Nephron (organoid): ENCODE measurements around the gene BRD4.

Experiments used
- H3K27ac Mint-ChIP-seq, 3 experiments: 2 replicates each; pipeline ENCODE4 v1.8.0; 2020; ENCODE audit warnings: mixed read lengths in 3 of 3, mild to moderate bottlenecking in 2 of 3, moderate library complexity in 1 of 3
- H3K27me3 Mint-ChIP-seq: 2 replicates; pipeline ENCODE4 v1.8.0; 2021; ENCODE audit warnings: low read depth, mild to moderate bottlenecking, moderate library complexity, mixed read lengths
- H3K36me3 Mint-ChIP-seq: 2 replicates; pipeline ENCODE4 v1.8.0; 2020; ENCODE audit warnings: low read depth, mixed read lengths
- H3K4me1 Mint-ChIP-seq: 2 replicates; pipeline ENCODE4 v1.8.0; 2020; ENCODE audit warnings: mixed read lengths
- H3K4me3 Mint-ChIP-seq, 3 experiments: 2 replicates each; pipeline ENCODE4 v1.8.0; 2020; ENCODE audit warnings: mild to moderate bottlenecking in 3 of 3, mixed read lengths in 3 of 3, moderate library complexity in 2 of 3
- H3K9me3 Mint-ChIP-seq: 2 replicates; pipeline ENCODE4 v1.8.0; 2020; ENCODE audit warnings: mixed read lengths
- TF ChIP-seq, protein P1 (sequence below), 3 experiments: fragments of 200-600 bp; sonication (generic); IDR thresholded peaks; one replicate each; pipeline ENCODE4 v1.5.0; 2021; ENCODE audit warnings: antibody characterized with exemption in 3 of 3; ENCODE audit not compliant: unreplicated experiment in 3 of 3

BRD4 gene

DNA sequence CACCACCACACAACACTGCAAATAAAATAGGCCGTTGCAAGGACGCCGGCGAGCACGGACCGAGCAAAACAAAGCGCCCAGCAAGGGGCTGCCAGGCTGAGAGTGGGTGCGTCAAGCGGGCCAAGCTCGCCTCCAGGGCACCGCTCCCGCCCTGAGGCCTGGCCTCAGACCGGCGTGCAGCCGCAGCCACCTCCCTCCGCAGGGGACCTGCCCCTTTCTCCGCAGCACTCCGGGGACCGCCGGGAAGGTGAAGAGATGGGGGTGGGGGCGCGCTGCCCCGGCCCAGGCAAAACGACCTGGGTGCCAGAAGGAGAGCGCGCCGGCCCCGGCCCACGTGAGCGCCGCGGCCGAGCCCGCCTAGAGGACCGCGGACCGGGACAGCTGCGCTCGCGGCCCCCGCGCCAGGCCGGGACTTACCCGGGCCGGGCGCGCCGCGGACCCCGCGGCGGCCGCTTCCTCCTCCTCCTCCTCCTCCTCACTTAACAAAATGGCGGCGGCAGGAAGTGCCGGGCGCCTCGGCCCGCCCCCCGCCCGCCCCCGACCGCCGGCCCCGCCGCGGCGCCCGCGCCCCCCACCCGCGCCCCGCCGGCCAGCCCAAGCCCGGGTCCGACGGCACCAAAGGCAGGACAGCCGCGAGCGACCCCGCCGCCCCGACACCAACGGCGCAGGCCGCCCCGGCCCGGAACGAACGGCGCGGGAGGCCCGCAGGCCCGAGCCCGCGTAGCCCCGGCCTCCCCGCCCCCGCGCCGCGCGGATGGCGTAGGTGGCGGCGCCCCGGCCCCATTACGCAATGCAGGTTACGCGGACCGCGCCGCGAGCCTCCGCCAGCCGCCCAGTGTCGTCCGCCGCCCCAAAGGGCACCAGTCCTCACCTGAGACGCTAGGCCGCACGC lies 674 bp downstream of the BRD4 start:
- H3K4me1 Mint-ChIP-seq: peaks cover 45% of the 10 kb centered on the region
- H3K36me3 Mint-ChIP-seq: peaks cover 9% of the 10 kb centered on the region
- peak overlapping the region; percentile 95 to 97 (median 95) for H3K27ac Mint-ChIP-seq
- no peaks in the 10 kb centered on the region for H3K27me3 Mint-ChIP-seq
- no peaks in the 10 kb centered on the region for H3K9me3 Mint-ChIP-seq
- H3K4me3 Mint-ChIP-seq: peak overlapping the region; percentile 96 to 100 (median 97)
- TF ChIP-seq, protein P1, sequence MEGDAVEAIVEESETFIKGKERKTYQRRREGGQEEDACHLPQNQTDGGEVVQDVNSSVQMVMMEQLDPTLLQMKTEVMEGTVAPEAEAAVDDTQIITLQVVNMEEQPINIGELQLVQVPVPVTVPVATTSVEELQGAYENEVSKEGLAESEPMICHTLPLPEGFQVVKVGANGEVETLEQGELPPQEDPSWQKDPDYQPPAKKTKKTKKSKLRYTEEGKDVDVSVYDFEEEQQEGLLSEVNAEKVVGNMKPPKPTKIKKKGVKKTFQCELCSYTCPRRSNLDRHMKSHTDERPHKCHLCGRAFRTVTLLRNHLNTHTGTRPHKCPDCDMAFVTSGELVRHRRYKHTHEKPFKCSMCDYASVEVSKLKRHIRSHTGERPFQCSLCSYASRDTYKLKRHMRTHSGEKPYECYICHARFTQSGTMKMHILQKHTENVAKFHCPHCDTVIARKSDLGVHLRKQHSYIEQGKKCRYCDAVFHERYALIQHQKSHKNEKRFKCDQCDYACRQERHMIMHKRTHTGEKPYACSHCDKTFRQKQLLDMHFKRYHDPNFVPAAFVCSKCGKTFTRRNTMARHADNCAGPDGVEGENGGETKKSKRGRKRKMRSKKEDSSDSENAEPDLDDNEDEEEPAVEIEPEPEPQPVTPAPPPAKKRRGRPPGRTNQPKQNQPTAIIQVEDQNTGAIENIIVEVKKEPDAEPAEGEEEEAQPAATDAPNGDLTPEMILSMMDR (IDR thresholded peaks at IDR 0.05; ENCODE audit: unreplicated experiment in 3 of 3): no peak

GRCh38 chr19:15330801-15331418 lies 1.4 kb downstream of the BRD4 start:
- Mint-ChIP-seq H3K4me3 (peak overlapping the region; percentile 96 to 100 (median 97)), H3K9me3 (no peaks in the 10 kb centered on the region), H3K27ac (peak overlapping the region; percentile 95 to 97 (median 95)), H3K36me3 (peaks cover 9% of the 10 kb centered on the region), H3K27me3 (no peaks in the 10 kb centered on the region), H3K4me1 (peaks cover 49% of the 10 kb centered on the region)
- TF ChIP-seq, protein P1 (IDR thresholded peaks at IDR 0.05; ENCODE audit: unreplicated experiment in 3 of 3): no peak

DNA sequence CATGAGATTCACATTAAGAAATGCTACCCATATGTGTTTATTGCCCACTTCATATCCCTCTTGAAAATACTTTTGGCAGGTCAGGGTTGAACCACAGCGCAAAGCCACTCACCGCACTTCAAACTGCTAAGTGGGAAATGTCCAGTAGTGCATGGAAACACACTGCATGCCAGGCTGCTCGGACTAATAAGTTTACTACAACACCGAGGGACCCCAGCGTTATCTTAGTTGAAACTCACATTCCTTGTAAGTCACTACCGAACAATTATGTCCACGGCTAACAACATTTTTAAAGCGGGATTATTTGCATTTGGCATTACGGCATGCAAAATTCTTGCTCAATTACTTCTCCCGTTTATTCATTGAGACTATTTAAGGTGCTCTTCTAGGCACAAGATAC lies 4.0 kb downstream of the BRD4 start:
- H3K36me3 Mint-ChIP-seq: peaks cover 11% of the 10 kb centered on the region
- H3K4me3 Mint-ChIP-seq: peak overlapping the region; percentile 6 to 64 (median 59)
- H3K4me1 Mint-ChIP-seq: peaks cover 72% of the 10 kb centered on the region
- no peaks in the 10 kb centered on the region for H3K27me3 Mint-ChIP-seq
- H3K9me3 Mint-ChIP-seq: no peaks in the 10 kb centered on the region
- H3K27ac Mint-ChIP-seq: peak overlapping the region in 2 of 3 experiments; percentile 56 to 59
- TF ChIP-seq, protein P1 (IDR thresholded peaks at IDR 0.05; ENCODE audit: unreplicated experiment in 3 of 3): no peak

DNA sequence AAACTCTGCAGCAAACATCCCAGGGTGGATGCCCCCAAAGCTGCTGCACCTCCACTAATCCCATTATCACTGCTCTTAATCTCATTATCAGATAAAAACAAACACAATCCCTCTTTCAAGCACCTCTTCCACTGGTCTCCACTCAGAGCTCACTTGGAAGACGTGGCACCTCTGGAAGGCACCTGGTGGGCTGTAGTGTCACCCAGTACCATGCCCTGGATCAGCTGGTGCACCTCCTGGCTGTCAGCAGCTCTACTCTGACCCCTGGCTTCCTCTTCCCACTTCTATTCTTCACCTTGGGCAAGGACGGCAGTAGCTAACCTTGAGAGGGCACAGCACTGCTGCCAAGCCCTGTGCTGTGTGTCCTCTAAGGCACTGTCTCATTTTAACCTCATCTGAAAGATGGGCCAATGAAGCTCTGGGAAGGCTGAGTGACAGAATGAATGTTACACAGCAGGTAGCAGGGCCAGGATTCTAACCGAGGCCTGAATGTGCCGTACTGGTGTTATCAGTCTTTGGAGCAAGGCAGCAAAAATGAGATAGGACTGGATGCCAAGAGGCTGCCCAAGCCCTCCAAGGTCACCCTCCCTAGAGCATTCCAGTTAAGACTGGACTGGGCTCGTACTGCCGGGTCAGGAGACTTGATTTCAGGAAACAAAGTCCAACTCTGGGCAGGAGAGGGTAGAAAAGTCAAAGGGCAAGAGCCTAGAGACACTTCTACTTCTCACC lies 7.4 kb downstream of the BRD4 start:
- Mint-ChIP-seq H3K4me3 (no peak overlapping the region), H3K36me3 (peaks cover 12% of the 10 kb centered on the region), H3K27me3 (no peaks in the 10 kb centered on the region), H3K27ac (peak overlapping the region; percentile 51 to 70 (median 58)), H3K4me1 (peaks cover 84% of the 10 kb centered on the region), H3K9me3 (no peaks in the 10 kb centered on the region)
- TF ChIP-seq, protein P1 (IDR thresholded peaks at IDR 0.05; ENCODE audit: unreplicated experiment in 3 of 3): no peak

- TF ChIP-seq, protein P1 (IDR thresholded peaks at IDR 0.05; ENCODE audit: unreplicated experiment in 3 of 3): no peak
- Mint-ChIP-seq H3K4me3 (no peak overlapping the region), H3K27ac (peak overlapping the region; percentile 39 to 70 (median 40)), H3K9me3 (no peaks in the 10 kb centered on the region), H3K27me3 (no peaks in the 10 kb centered on the region), H3K36me3 (peaks cover 6% of the 10 kb centered on the region), H3K4me1 (peaks cover 77% of the 10 kb centered on the region)
Measured at GRCh38 chr19:15323496-15324235, 8.7 kb downstream of the BRD4 start.
